Measurements from ENCODE around the gene SMYD4. TPM values are rescaled to one million over a fixed set of nuclear protein-coding genes. Genes with fewer than 3 reads are reported as not detected.

The SMYD4 gene
- total RNA-seq, 4 donors from 2014 or later = 15.1 to 19.9 (median 17.5) TPM

DNA sequence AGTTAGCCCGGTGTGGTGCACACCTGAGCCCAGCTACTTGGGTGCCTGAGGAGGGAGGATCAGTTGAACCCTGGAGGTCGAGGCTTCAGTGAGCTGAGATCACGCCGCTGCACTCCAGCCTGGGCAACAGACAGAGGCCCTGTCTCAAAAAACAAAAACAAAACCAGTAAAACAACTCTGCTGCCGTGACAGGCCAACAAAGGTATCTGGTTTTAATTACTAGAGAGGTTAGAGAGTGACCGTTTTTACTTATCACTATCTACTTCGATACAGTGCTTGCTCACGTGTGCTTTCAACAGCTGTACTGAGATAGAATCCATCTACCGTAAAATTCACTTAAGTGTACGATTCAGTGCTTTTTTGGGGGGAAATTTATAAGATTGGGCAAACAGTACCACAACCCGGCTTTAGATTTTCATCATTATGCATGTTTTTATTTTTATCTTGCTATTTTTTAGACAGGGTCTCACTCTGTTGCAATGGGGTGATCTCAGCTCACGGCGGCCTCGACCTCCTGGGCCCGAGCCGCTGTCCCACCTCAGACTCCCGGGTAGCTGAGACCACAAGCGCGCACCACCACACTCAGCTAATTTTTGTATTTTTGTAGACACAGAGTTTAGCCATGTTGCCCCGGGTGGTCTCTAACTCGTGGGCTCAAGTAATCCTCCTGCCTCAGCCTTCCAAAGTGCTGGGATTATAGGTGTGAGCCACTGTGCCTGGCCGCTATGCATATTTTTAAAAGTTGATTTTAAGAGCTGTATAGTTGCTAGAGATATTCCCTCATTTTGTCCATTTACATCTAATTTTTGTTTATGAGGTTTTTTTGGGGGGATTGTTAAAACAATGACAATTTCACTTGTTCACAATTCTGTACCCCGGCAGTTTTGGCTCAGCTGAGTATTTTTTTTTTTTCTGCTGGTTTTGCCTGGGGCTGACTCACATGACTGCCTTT, 36.9 kb downstream of the SMYD4 start:
- WGBS, 2 donors = 80 to 82% methylated on average over 23 of the region's 23 CpGs
- no peak for DNase-seq (ENCODE audit: low spot score in 2 of 2)

DNA sequence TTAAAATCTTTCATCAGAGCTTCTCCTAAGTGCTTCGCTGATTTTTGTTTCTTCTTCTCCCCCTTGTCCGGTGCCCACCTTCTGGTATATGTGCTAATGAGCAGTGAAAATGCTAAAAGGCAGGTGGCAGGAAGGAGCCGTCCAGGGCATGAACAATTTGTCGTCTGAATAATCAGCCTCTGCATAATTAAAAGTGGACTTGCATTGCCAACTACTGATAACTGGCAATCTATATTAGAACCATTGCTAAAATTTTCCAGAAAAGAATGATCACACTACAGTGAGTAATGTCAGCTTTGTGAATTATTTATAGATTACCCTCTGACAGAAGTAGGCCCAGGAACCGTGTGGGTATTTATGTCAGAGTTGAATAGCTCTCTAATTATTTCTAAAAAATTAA, 39.8 kb downstream of the SMYD4 start:
- 56 to 71% methylated on average over 5 of the region's 5 CpGs for WGBS, 2 donors
- H3K27me3 ChIP-seq = no peaks in the 10 kb centered on the region
- peaks cover 0 to 21% (median 5%) of the 10 kb centered on the region in 4 donors for H3K4me1 ChIP-seq
- peaks cover 0 to 19% (median 0%) of the 10 kb centered on the region in 3 donors for H3K36me3 ChIP-seq
- H3K4me3 ChIP-seq = no peak overlapping the region
- no peak for DNase-seq (ENCODE audit: low spot score in 2 of 2)
- no peak overlapping the region for H3K27ac ChIP-seq
- no peak for TF ChIP-seq POLR2A (IDR thresholded peaks at IDR 0.05)
- TF ChIP-seq EP300 (IDR thresholded peaks at IDR 0.05) = no peak
- TF ChIP-seq CTCF (IDR thresholded peaks at IDR 0.05) = no peak
- H3K9me3 ChIP-seq = no peaks in the 10 kb centered on the region

More for the DNA sequence above, 36.9 kb downstream of the SMYD4 start:
- Histone ChIP-seq H3K4me3 (no peak overlapping the region), H3K27ac (no peak overlapping the region), H3K4me1 (peaks cover 0 to 15% (median 0%) of the 10 kb centered on the region in 4 donors), H3K9me3 (no peaks in the 10 kb centered on the region), H3K36me3 (no peaks in the 10 kb centered on the region), H3K27me3 (no peaks in the 10 kb centered on the region)
- no peak for TF ChIP-seq EP300 (IDR thresholded peaks at IDR 0.05)
- no peak for TF ChIP-seq CTCF (IDR thresholded peaks at IDR 0.05)
- no peak for TF ChIP-seq POLR2A (IDR thresholded peaks at IDR 0.05)

DNA sequence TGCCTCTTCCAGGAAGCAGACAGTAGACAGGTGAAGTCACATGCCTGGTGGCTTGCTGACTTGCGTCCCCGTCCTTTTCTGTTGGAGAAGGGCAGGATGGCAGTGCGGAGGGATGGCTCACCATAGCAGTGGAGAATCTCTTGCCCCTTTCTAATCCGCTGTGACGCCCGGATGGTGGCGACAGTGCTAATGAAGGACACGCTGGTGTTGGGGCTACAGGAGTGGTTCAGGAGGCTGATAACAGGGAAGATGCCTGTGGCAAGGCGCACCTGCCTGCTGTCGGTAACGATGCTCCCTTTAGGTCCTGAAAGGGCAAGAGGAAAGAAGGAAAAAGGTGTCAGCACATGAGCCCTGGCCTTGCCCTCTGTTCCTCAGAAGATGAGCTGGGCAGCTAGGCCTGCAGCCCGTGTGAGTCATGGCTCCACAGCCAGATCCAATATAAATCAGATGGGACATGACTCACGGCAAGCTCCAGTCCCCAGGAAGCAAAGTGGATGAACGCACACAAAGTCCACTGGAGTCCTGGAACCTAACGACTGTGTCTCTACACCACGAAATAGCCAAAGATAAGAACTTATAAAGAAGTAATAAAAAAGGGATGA, 42.3 kb downstream of the SMYD4 start:
- Histone ChIP-seq H3K27me3 (no peaks in the 10 kb centered on the region), H3K4me1 (peaks cover 0 to 35% (median 17%) of the 10 kb centered on the region in 4 donors), H3K27ac (peak overlapping the region in 3 of 4 donors; percentile 71 to 92 (median 85)), H3K36me3 (peaks cover 0 to 27% (median 0%) of the 10 kb centered on the region in 3 donors), H3K4me3 (no peak overlapping the region), H3K9me3 (no peaks in the 10 kb centered on the region)
- TF ChIP-seq CTCF (IDR thresholded peaks at IDR 0.05) (no peak), EP300 (IDR thresholded peaks at IDR 0.05) (peak in 1 of 2 donors; percentile 45), POLR2A (IDR thresholded peaks at IDR 0.05) (no peak)
- WGBS, 2 donors = 74 to 82% methylated on average over 16 of the region's 16 CpGs
- DNase-seq (ENCODE audit: low spot score in 2 of 2) = no peak

DNA sequence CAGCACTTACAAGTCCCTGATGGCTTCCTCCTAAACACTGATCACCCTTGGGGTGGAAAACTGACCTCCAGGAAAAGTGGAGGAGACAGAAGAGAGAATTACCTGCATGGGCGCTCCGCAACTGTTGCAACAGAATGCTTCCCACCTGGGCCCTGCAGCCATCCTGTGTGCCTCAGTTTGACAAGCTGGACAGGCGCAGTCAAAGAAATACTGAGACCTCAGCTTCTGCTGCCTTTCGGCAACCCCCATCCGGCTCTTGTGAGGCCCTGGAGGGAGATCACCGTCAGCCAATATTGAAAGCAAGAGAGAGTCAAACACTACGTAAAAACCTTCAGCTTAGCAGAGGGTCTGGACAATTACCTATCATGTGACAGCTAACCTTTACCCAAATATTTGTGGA, 43.0 kb downstream of the SMYD4 start:
- peaks cover 0 to 30% (median 0%) of the 10 kb centered on the region in 3 donors for H3K36me3 ChIP-seq
- WGBS, 2 donors = 78 to 93% methylated on average over 7 of the region's 7 CpGs
- no peaks in the 10 kb centered on the region for H3K27me3 ChIP-seq
- H3K27ac ChIP-seq = peak overlapping the region in 3 of 4 donors; percentile 71 to 92 (median 85)
- peaks cover 0 to 41% (median 21%) of the 10 kb centered on the region in 4 donors for H3K4me1 ChIP-seq
- no peaks in the 10 kb centered on the region for H3K9me3 ChIP-seq
- H3K4me3 ChIP-seq = no peak overlapping the region
- DNase-seq (ENCODE audit: low spot score in 2 of 2) = no peak
- TF ChIP-seq EP300 (IDR thresholded peaks at IDR 0.05) = no peak
- TF ChIP-seq CTCF (IDR thresholded peaks at IDR 0.05) = no peak
- no peak for TF ChIP-seq POLR2A (IDR thresholded peaks at IDR 0.05)

Data from tibial nerve (tissue), 4 donors.